ENCODE results near the gene ARHGAP35.
"Not testable (repeated sequence)": the region's sequence is repeated elsewhere in the genome, so short reads cannot be mapped to it uniquely, and the experiment has no call there.

ARHGAP35 gene

GRCh38 chr19:46868025-46868802 lies 7.4 kb downstream of the ARHGAP35 start:
- DNase-seq (ENCODE audit: low read depth in 3 of 3, low spot score in 1 of 3), result no peak

DNA sequence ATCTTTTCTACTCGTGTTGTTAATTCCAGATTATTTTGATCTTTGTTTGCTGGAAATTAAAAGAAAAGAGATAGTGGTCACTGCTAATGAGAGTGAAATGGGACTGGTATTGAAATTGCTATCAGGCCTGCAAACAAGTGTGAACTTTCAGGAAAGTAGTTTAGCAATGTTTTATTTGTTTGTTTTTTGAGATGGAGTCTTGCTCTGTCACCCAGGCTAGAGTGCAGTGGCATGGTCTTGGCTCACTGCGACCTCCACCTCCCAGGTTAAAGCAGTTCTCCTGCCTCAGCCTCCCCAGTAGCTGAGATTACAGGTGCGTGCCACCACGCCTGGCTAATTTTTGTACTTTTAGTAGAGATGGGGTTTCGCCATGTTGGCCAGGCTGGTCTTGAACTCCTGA lies 10.4 kb downstream of the ARHGAP35 start:
- DNase-seq (ENCODE audit: low read depth in 3 of 3, low spot score in 1 of 3), result not testable (repeated sequence)

DNA sequence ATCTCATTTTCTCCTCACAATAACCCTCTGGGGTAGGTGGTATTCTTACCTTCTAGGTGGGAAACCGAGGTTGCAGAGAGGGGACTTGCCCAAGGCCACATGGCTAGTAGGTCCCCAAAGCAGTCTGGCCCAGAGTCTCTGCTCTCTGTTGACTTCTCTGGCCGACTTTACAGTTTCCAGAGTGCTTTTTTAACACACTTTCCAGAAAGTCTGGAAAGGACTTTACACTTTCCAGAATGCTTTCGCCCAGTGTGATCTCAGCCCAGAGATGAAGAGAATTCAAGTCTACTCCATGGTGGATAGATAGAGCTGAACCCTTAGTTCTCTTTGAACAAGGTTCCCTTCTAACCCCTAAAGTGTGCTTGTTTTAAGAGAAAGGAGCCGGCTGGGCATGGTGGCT lies 12.2 kb downstream of the ARHGAP35 start:
- DNase-seq (ENCODE audit: low read depth in 3 of 3, low spot score in 1 of 3), result no peak

GRCh38 chr19:46875234-46875633 lies 14.4 kb downstream of the ARHGAP35 start:
- DNase-seq (ENCODE audit: low read depth in 3 of 3, low spot score in 1 of 3), result no peak

DNA sequence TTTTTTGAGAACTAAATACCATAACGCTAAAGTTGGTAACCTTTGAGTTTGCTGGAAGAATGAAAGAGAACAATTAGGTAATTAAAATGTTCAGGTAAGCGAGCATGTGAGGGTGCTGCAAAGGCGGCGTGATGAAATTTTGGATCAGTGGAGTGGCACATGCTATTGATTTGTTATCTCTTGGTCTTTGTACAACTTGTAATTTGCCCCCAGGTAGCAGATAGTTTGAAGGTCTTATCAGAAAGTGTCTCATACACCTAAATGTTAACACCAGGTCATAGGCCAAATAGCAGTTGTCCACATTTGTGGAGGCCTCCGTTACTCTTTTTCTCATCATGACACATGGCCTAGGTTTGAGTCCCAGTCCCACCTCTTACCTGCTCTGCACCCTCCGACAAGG lies 14.9 kb downstream of the ARHGAP35 start:
- DNase-seq (ENCODE audit: low read depth in 3 of 3, low spot score in 1 of 3), result no peak

GRCh38 chr19:46878613-46879375 lies 18.0 kb downstream of the ARHGAP35 start:
- DNase-seq (ENCODE audit: low read depth in 3 of 3, low spot score in 1 of 3), result no peak

GRCh38 chr19:46880431-46880830 lies 19.6 kb downstream of the ARHGAP35 start:
- no peak for DNase-seq (ENCODE audit: low read depth in 3 of 3, low spot score in 1 of 3)

DNA sequence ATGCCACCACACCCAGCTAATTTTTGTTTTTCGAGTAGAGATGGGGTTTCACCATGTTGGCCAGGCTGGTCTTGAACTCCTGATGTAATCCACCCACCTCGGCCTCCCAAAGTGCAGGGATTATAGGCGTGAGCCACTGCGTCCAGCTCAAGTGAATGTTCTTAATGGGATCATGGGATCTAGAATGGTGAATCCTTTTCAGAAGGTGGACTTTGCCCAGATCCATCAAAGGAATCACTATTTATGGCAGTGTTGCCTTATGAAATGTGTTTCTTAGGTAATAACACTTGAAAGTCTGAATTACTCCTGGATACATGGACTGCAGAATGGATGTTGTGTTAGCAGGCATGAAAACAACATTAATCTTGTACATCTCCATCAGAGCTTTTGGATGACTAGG lies 20.3 kb downstream of the ARHGAP35 start:
- no peak for DNase-seq (ENCODE audit: low read depth in 3 of 3, low spot score in 1 of 3)

- no peak for DNase-seq (ENCODE audit: low read depth in 3 of 3, low spot score in 1 of 3)
Observed at GRCh38 chr19:46882034-46882433, 21.2 kb downstream of the ARHGAP35 start.

GRCh38 chr19:46882751-46883150 lies 22.0 kb downstream of the ARHGAP35 start:
- DNase-seq (ENCODE audit: low read depth in 3 of 3, low spot score in 1 of 3), result not testable (repeated sequence)

GRCh38 chr19:46885411-46885810 lies 24.6 kb downstream of the ARHGAP35 start:
- DNase-seq (ENCODE audit: low read depth in 3 of 3, low spot score in 1 of 3), result no peak

- no peak for DNase-seq (ENCODE audit: low read depth in 3 of 3, low spot score in 1 of 3)
Observed at GRCh38 chr19:46886546-46887239, 25.9 kb downstream of the ARHGAP35 start.

DNA sequence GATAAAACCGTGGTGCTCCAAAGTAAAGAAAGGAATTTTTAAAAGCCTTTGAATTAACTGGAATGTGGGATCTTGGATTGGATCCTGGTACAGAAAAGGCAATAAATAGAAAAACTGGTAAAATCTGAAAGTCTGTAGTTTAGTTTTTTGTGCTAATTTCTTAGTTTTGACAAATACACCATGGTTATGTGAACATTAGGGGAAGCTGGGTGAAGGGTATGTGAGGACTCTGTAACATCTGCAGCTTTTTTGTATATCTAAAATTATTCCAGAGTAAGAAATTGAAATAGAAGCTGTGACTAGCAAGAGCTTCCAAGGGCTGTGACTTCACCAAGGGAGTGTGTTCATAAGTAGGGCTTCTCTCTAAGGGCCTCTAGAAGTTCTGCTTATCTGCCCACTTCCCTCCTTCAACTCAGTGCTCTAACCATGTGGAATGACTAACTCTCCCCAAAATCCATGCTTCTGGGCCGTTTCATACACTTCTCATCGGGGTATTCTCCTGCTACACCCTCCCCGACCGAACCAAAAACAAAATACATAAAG lies 26.5 kb downstream of the ARHGAP35 start:
- DNase-seq (ENCODE audit: low read depth in 3 of 3, low spot score in 1 of 3), result no peak

- no peak for DNase-seq (ENCODE audit: low read depth in 3 of 3, low spot score in 1 of 3)
Observed at GRCh38 chr19:46890423-46891170, 29.8 kb downstream of the ARHGAP35 start.

DNA sequence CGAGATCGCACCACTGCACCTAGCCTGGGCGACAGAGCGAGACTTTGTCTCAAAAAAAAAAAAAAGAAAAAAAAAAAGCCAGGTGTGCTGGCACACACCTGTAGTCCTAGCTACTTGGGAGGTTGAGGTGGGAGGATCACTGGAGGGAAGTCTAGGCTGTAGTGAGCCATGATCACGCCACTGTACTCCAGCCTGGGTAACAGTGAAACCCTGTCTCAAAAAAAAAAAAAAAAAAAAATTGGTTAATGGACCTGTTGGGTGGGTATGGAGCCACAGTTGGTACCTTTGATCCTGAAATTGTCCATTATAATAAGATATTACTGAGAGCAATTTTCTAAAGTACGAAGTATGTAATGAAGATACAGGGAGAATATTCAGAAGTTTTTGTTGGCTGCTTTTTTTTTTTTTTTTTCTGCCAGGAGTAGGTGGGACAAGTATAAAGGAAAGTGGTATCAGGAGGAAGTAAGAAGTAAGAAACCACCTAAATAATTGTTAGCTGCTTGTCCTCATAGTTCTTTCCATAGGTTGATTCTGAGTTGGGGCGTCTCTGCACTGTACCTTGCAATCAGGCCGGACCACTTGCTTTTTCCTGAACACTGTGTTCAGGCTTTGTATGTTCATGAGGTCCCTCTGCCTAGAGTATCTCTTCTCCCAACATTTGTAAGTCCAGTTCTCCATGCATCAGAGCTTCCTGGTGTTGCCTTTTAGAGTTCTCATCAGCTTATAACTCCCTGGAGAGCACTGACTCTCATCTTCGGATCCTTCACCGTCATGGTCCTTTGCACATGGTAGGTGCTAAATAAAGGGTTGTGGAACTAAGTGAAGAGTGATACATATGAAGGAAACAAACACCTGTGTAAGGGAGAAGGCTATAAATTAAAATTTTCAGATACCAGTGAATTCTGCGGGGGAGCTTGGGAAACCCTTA lies 31.7 kb downstream of the ARHGAP35 start:
- DNase-seq (ENCODE audit: low read depth in 3 of 3, low spot score in 1 of 3), result no peak

- DNase-seq (ENCODE audit: low read depth in 3 of 3, low spot score in 1 of 3), result no peak
Observed at GRCh38 chr19:46896076-46896794, 35.4 kb downstream of the ARHGAP35 start.

GRCh38 chr19:46898731-46899130 lies 37.9 kb downstream of the ARHGAP35 start:
- DNase-seq (ENCODE audit: low read depth in 3 of 3, low spot score in 1 of 3), result no peak

- DNase-seq (ENCODE audit: low read depth in 3 of 3, low spot score in 1 of 3), result no peak
Observed at GRCh38 chr19:46900341-46900740, 39.5 kb downstream of the ARHGAP35 start.

DNA sequence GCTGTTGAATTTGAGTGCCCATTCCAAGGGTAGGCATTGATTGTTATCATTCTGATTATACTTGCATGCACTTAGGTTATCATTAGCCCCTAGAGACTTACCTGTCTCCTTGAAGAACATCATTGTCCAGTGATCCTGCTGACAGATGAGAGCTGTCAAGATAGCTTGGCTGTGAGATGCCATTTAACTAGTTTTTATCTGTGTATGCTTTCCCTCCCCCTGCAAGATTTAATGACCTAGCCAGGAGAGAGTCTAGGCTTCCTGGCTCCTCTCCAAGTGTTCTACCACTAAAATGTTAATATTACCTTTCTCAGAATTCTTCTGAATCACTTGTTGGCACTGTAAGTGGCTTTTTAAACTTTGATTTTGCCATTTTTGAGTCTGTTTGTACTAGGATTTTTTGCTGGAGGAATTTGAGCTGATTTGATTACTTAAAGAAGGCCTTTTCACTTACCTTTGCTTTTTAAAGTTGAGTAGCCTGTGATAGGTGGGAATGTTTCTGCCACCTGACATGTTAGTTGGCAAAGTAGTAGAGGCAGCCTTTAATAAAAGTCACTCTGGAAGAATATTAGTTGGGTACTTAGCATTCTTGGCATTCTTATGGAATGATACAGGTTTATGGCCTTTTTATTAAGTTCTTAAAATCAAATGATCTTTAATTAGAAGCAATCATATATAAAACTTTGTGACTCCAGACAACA lies 41.1 kb downstream of the ARHGAP35 start:
- DNase-seq (ENCODE audit: low read depth in 3 of 3, low spot score in 1 of 3), result no peak
